Measurements from ENCODE around the gene HAUS7.

The HAUS7 gene

DNA sequence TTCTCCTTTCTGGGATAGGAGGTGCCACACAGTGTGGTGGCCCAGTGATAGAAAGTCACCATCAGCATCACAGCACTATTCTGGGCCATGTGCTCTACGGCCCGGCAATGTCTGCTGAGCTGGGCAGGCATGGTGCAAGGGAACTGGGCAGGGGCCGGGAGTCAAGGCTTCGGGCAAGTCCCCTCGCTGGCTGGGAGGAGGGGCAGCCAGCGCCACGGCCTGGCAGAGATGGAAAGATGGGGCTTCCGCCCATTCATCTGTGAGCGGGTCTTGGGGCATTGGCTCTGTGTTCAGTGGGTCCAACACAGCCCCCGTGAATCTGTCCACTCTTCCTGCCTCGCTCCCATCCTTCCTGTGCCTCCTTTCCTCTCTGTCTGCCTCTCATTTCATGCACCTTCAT is 40.0 kb upstream of the HAUS7 start:
- H3K9me3 ChIP-seq (ENCODE audit: low read length): no peaks in the 10 kb centered on the region
- H3K36me3 ChIP-seq (ENCODE audit: insufficient read depth, low read length): no peaks in the 10 kb centered on the region
- H3K27ac ChIP-seq (ENCODE audit: low read depth, low read length): no peak overlapping the region
- H3K27me3 ChIP-seq (ENCODE audit: control insufficient read depth in 1 of 2, insufficient read depth in 2 of 2, low read length in 2 of 2): peaks cover 0 to 8% of the 10 kb centered on the region in 2 donors
- H3K4me3 ChIP-seq (ENCODE audit: low read depth in 1 of 2, low read length in 2 of 2): no peak overlapping the region
- peaks cover 3% of the 10 kb centered on the region for H3K4me1 ChIP-seq (ENCODE audit: insufficient read depth, low read length)
- no peak overlapping the region for H3K9ac ChIP-seq (ENCODE audit: low read length)

DNA sequence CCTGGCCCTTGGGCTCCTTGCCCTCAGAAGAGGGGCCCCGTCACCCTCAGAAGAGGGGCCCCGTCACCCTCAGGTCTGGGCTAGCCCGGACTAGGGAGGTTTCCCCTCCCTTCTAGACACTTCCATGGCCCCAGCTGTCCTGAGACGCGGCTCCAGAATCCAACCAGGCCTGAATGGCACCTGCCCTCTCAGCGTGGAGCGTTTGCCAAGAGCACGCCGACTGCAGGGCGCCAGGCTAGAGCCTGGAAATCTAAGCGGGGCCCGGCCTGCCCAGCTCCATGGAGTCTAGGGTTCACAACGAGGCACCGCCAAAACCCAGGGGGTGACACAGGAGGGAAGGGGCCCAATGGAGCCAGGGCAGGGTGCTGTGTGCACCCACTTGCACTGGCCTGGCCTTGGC is 39.2 kb upstream of the HAUS7 start:
- Histone ChIP-seq H3K27ac (ENCODE audit: low read depth, low read length) (no peak overlapping the region), H3K27me3 (ENCODE audit: control insufficient read depth in 1 of 2, insufficient read depth in 2 of 2, low read length in 2 of 2) (peaks cover 0 to 15% of the 10 kb centered on the region in 2 donors), H3K9me3 (ENCODE audit: low read length) (no peaks in the 10 kb centered on the region), H3K36me3 (ENCODE audit: insufficient read depth, low read length) (no peaks in the 10 kb centered on the region), H3K9ac (ENCODE audit: low read length) (no peak overlapping the region), H3K4me3 (ENCODE audit: low read depth in 1 of 2, low read length in 2 of 2) (no peak overlapping the region), H3K4me1 (ENCODE audit: insufficient read depth, low read length) (peaks cover 3% of the 10 kb centered on the region)

DNA sequence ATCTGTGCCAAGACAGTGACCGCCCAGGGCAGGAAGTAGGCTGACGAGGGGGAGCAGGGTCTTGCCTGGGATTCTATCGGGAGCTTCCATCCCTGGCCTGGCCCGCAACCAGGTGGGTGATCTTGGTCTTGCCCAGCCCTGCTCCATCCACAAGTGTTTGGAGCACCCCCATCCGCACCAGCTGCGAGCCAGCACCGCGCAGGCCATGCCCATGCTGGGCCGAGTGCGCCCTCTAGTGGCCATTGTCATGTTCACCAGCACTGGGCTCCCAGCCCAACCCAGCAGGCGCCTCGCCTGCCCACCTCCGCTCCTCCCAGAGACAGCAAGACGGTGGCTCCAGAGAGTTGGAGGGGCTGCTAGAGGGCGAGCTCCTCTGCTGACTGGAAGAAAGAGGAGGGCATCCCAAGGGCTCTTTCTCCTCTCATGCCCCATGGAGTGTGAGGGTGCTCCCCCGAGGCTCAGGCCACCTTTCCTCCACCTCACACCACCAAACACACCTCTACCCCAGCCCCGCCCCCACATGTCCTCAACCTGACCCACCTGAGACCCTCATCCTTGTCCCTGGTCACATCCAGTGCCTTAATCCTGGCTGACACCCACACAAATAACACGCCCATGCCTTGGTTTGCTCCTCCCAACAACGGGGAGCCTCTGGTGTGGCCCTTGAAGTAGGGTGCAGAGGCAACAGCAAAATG is 37.3 kb upstream of the HAUS7 start:
- H3K36me3 ChIP-seq (ENCODE audit: insufficient read depth, low read length): no peaks in the 10 kb centered on the region
- peaks cover 3% of the 10 kb centered on the region for H3K4me1 ChIP-seq (ENCODE audit: insufficient read depth, low read length)
- no peak overlapping the region for H3K4me3 ChIP-seq (ENCODE audit: low read depth in 1 of 2, low read length in 2 of 2)
- no peaks in the 10 kb centered on the region for H3K9me3 ChIP-seq (ENCODE audit: low read length)
- no peak overlapping the region for H3K9ac ChIP-seq (ENCODE audit: low read length)
- no peak overlapping the region for H3K27ac ChIP-seq (ENCODE audit: low read depth, low read length)
- peaks cover 0 to 19% of the 10 kb centered on the region in 2 donors for H3K27me3 ChIP-seq (ENCODE audit: control insufficient read depth in 1 of 2, insufficient read depth in 2 of 2, low read length in 2 of 2)

- H3K9me3 ChIP-seq (ENCODE audit: low read length): no peaks in the 10 kb centered on the region
- H3K27me3 ChIP-seq (ENCODE audit: control insufficient read depth in 1 of 2, insufficient read depth in 2 of 2, low read length in 2 of 2): peaks cover 0 to 19% of the 10 kb centered on the region in 2 donors
- no peak overlapping the region for H3K4me3 ChIP-seq (ENCODE audit: low read depth in 1 of 2, low read length in 2 of 2)
- H3K36me3 ChIP-seq (ENCODE audit: insufficient read depth, low read length): no peaks in the 10 kb centered on the region
- no peak overlapping the region for H3K27ac ChIP-seq (ENCODE audit: low read depth, low read length)
- no peak overlapping the region for H3K9ac ChIP-seq (ENCODE audit: low read length)
- peaks cover 3% of the 10 kb centered on the region for H3K4me1 ChIP-seq (ENCODE audit: insufficient read depth, low read length)
Measured at GRCh38 chrX:153505361-153505760, 35.0 kb upstream of the HAUS7 start.

DNA sequence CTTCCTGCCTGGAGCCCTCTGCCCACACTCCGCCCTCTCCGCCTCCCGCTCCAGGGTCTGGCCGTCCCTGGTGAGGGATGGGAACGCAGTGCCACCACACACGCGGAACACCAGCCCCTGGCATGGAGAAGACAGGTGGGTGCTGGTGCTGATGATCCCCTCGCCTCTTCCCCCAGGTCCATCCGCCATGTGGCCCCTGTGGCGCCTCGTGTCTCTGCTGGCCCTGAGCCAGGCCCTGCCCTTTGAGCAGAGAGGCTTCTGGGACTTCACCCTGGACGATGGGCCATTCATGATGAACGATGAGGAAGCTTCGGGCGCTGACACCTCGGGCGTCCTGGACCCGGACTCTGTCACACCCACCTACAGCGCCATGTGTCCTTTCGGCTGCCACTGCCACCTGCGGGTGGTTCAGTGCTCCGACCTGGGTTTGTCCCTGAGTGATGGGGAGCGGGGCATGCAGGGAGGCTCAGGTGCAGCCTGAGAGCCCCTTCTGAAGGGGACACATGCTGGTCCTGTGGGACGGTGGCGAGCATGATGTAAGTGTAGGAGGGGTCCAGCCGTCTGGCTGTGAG is 34.2 kb upstream of the HAUS7 start:
- Histone ChIP-seq H3K36me3 (ENCODE audit: insufficient read depth, low read length) (no peaks in the 10 kb centered on the region), H3K4me1 (ENCODE audit: insufficient read depth, low read length) (peaks cover 3% of the 10 kb centered on the region), H3K9ac (ENCODE audit: low read length) (no peak overlapping the region), H3K27ac (ENCODE audit: low read depth, low read length) (no peak overlapping the region), H3K27me3 (ENCODE audit: control insufficient read depth in 1 of 2, insufficient read depth in 2 of 2, low read length in 2 of 2) (peaks cover 0 to 16% of the 10 kb centered on the region in 2 donors), H3K9me3 (ENCODE audit: low read length) (no peaks in the 10 kb centered on the region), H3K4me3 (ENCODE audit: low read depth in 1 of 2, low read length in 2 of 2) (no peak overlapping the region)

- no peak overlapping the region for H3K27ac ChIP-seq (ENCODE audit: low read depth, low read length)
Measured at GRCh38 chrX:153502796-153503195, 32.4 kb upstream of the HAUS7 start.

GRCh38 chrX:153502131-153502530 is 31.8 kb upstream of the HAUS7 start:
- peaks cover 0 to 16% of the 10 kb centered on the region in 2 donors for H3K27me3 ChIP-seq (ENCODE audit: control insufficient read depth in 1 of 2, insufficient read depth in 2 of 2, low read length in 2 of 2)
- no peak overlapping the region for H3K27ac ChIP-seq (ENCODE audit: low read depth, low read length)
- no peaks in the 10 kb centered on the region for H3K4me1 ChIP-seq (ENCODE audit: insufficient read depth, low read length)
- H3K9me3 ChIP-seq (ENCODE audit: low read length): no peaks in the 10 kb centered on the region
- no peak overlapping the region for H3K4me3 ChIP-seq (ENCODE audit: low read depth in 1 of 2, low read length in 2 of 2)
- no peak overlapping the region for H3K9ac ChIP-seq (ENCODE audit: low read length)
- H3K36me3 ChIP-seq (ENCODE audit: insufficient read depth, low read length): no peaks in the 10 kb centered on the region

More at GRCh38 chrX:153502796-153503195, 32.4 kb upstream of the HAUS7 start:
- H3K9me3 ChIP-seq (ENCODE audit: low read length): no peaks in the 10 kb centered on the region
- H3K9ac ChIP-seq (ENCODE audit: low read length): no peak overlapping the region
- H3K27me3 ChIP-seq (ENCODE audit: control insufficient read depth in 1 of 2, insufficient read depth in 2 of 2, low read length in 2 of 2): peaks cover 0 to 16% of the 10 kb centered on the region in 2 donors
- no peak overlapping the region for H3K4me3 ChIP-seq (ENCODE audit: low read depth in 1 of 2, low read length in 2 of 2)
- H3K4me1 ChIP-seq (ENCODE audit: insufficient read depth, low read length): peaks cover 3% of the 10 kb centered on the region
- no peaks in the 10 kb centered on the region for H3K36me3 ChIP-seq (ENCODE audit: insufficient read depth, low read length)

DNA sequence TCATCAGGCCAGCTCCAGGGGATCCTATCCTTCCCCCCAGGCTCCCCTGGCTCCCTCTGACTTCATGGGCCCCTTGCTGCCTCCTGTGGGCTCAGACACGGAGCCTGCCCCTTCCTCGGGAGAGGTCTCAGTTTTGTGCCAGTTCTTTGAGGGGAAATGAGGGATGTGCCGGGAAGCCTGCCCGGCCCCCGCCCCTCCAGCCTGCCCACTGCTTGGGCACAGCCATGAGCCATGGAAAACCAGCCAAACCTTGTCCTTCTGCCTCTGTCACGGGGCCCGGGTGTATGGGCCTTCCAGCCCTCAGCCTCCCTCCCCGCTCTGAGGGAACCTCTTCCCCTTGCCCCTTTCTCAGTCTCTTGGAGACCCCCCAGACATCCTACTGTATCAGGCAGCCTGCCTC is 31.2 kb upstream of the HAUS7 start:
- Histone ChIP-seq H3K4me1 (ENCODE audit: insufficient read depth, low read length) (no peaks in the 10 kb centered on the region), H3K36me3 (ENCODE audit: insufficient read depth, low read length) (no peaks in the 10 kb centered on the region), H3K27ac (ENCODE audit: low read depth, low read length) (no peak overlapping the region), H3K9me3 (ENCODE audit: low read length) (no peaks in the 10 kb centered on the region), H3K9ac (ENCODE audit: low read length) (no peak overlapping the region), H3K4me3 (ENCODE audit: low read depth in 1 of 2, low read length in 2 of 2) (no peak overlapping the region), H3K27me3 (ENCODE audit: control insufficient read depth in 1 of 2, insufficient read depth in 2 of 2, low read length in 2 of 2) (peaks cover 0 to 17% of the 10 kb centered on the region in 2 donors)

- Histone ChIP-seq H3K4me1 (ENCODE audit: insufficient read depth, low read length) (no peaks in the 10 kb centered on the region), H3K4me3 (ENCODE audit: low read depth in 1 of 2, low read length in 2 of 2) (no peak overlapping the region), H3K9me3 (ENCODE audit: low read length) (no peaks in the 10 kb centered on the region), H3K9ac (ENCODE audit: low read length) (no peak overlapping the region), H3K36me3 (ENCODE audit: insufficient read depth, low read length) (no peaks in the 10 kb centered on the region), H3K27ac (ENCODE audit: low read depth, low read length) (no peak overlapping the region), H3K27me3 (ENCODE audit: control insufficient read depth in 1 of 2, insufficient read depth in 2 of 2, low read length in 2 of 2) (peaks cover 0 to 25% of the 10 kb centered on the region in 2 donors)
Measured at GRCh38 chrX:153500676-153501280, 30.4 kb upstream of the HAUS7 start.

DNA sequence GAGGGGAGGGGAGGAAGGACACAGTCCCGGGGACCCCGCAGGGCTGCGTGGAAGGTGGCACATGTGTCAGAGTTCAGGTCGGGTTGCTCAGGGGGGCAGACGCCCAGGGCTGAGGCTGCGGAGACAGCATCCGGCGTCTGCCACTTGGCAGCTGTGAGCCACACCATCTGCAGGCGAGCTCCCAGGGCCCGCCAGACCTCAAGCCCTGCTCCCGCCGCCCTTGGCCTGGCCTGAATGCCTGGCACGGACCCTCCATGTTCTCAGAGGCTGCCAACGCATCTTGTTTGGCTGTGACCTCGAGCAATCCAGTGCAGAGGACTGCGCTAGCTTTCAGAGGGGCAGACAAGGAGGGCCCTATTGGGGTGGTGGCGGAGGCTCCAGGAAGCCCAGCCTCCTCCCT is 29.5 kb upstream of the HAUS7 start:
- no peak overlapping the region for H3K9ac ChIP-seq (ENCODE audit: low read length)
- H3K9me3 ChIP-seq (ENCODE audit: low read length): no peaks in the 10 kb centered on the region
- H3K4me3 ChIP-seq (ENCODE audit: low read depth in 1 of 2, low read length in 2 of 2): no peak overlapping the region
- no peaks in the 10 kb centered on the region for H3K4me1 ChIP-seq (ENCODE audit: insufficient read depth, low read length)
- no peak overlapping the region for H3K27ac ChIP-seq (ENCODE audit: low read depth, low read length)
- H3K36me3 ChIP-seq (ENCODE audit: insufficient read depth, low read length): no peaks in the 10 kb centered on the region
- H3K27me3 ChIP-seq (ENCODE audit: control insufficient read depth in 1 of 2, insufficient read depth in 2 of 2, low read length in 2 of 2): peaks cover 0 to 29% of the 10 kb centered on the region in 2 donors

GRCh38 chrX:153499341-153499740 is 29.0 kb upstream of the HAUS7 start:
- Histone ChIP-seq H3K36me3 (ENCODE audit: insufficient read depth, low read length) (no peaks in the 10 kb centered on the region), H3K27me3 (ENCODE audit: control insufficient read depth in 1 of 2, insufficient read depth in 2 of 2, low read length in 2 of 2) (peaks cover 0 to 27% of the 10 kb centered on the region in 2 donors), H3K4me3 (ENCODE audit: low read depth in 1 of 2, low read length in 2 of 2) (no peak overlapping the region), H3K9ac (ENCODE audit: low read length) (no peak overlapping the region), H3K4me1 (ENCODE audit: insufficient read depth, low read length) (no peaks in the 10 kb centered on the region), H3K9me3 (ENCODE audit: low read length) (no peaks in the 10 kb centered on the region), H3K27ac (ENCODE audit: low read depth, low read length) (no peak overlapping the region)

Data from muscle layer of colon (tissue), 2 donors.